Thyroid gland (tissue), 4 donors: ENCODE data around the gene PDE4B.

Experiments
- CTCF ChIP-seq, 6 experiments: fragments of 200-600 bp in 3 of 6; fragments of 450-650 bp in 3 of 6; sonication (generic) in 3 of 6; IDR thresholded peaks; one replicate each; pipeline ENCODE4 v1.5.1; 2016 to 2019; ENCODE audit warnings: antibody characterized with exemption in 6 of 6, mild to moderate bottlenecking in 2 of 6, inconsistent platforms in 1 of 6, moderate library complexity in 1 of 6
- POLR2A ChIP-seq, 2 donors: fragments of 450-650 bp; IDR thresholded peaks; one replicate each; pipeline ENCODE4 v1.6.1; 2017; ENCODE audit warnings: antibody characterized with exemption in 2 of 2, mild to moderate bottlenecking in 2 of 2, moderate library complexity in 1 of 2

- TF ChIP-seq CTCF (IDR thresholded peaks at IDR 0.05) (no peak), POLR2A (IDR thresholded peaks at IDR 0.05) (no peak)
These were observed 88.4 kb downstream of the PDE4B start for GRCh38 chr1:65881067-65881594.
